Adrenal gland (tissue), 12 donors: ENCODE measurements around the gene MUC21. TPM values are rescaled to one million over a fixed set of nuclear protein-coding genes. Genes with fewer than 3 reads are reported as not detected.

Source experiments
- DNase-seq, 7 donors: peaks; one replicate each; pipeline ENCODE4 v3.0.0-alpha.2; 2019 to 2020
- H3K27ac ChIP-seq, 5 donors: fragments of 200-600 bp; sonication (generic) in 4 of 5; 1 replicate in 3 of 5; 2 replicates in 2 of 5; pipeline versions ENCODE4 v1.5.1 to v1.8.0; 2016 to 2020; ENCODE audit warnings: mild to moderate bottlenecking in 1 of 5
- H3K27me3 ChIP-seq: fragments of 200-600 bp; 2 replicates; pipeline ENCODE4 v1.8.0; 2021
- H3K36me3 ChIP-seq, 2 donors: fragments of 200-600 bp; replicated peaks in 1 of 2; 1 replicate in 1 of 2; 2 replicates in 1 of 2; pipeline versions ENCODE4 v1.5.1 to v1.8.0; 2018 to 2022
- H3K4me1 ChIP-seq, 2 donors: fragments of 200-600 bp; replicated peaks in 1 of 2; 1 replicate in 1 of 2; 2 replicates in 1 of 2; pipeline versions ENCODE4 v1.5.1 to v1.8.0; 2018 to 2021
- H3K4me3 ChIP-seq, 4 donors: fragments of 200-600 bp; sonication (generic) in 3 of 4; one replicate each; pipeline ENCODE4 v1.5.1; 2016 to 2018
- H3K9me3 ChIP-seq, 3 donors: fragments of 200-600 bp; sonication (generic) in 1 of 3; replicated peaks in 1 of 3; 1 replicate in 2 of 3; 2 replicates in 1 of 3; pipeline versions ENCODE4 v1.5.1 to v1.8.0; 2016 to 2021
- POLR2A ChIP-seq, 2 donors: fragments of 450-650 bp; IDR thresholded peaks; one replicate each; pipeline ENCODE4 v1.6.1; 2017; ENCODE audit warnings: antibody characterized with exemption in 2 of 2, mild to moderate bottlenecking in 2 of 2, moderate library complexity in 1 of 2
- WGBS, 4 donors: extraction: QIAGEN DNeasy Blood & Tissue Kit in 2 of 4; methylation state at CpG; one replicate each; pipeline versions ENCODE4 v1.1.5 to v1.1.7; 2013 to 2017; 5-methylcytosine and 5-hydroxymethylcytosine counted together
- intact Hi-C, 2 donors: fragments of 100-400 bp; cut with DNase I; formaldehyde crosslinking; loops; one replicate each; pipeline versions ENCODE4 v1.14.1 to v1.15.0; 2022 to 2023
- polyA plus RNA-seq, 3 donors: library from polyadenylated mRNA; stranded (reverse); fragments of 200-250 nt in 2 of 3; fragments of 350-450 nt in 1 of 3; fragmentation: Illumina TruSeq in 1 of 3; extraction: RNeasy Lipid Tissue Mini Kit (QIAGEN cat#74804) in 1 of 3; gene quantifications; one replicate each; pipeline ENCODE4 v1.2.3, GENCODE V29; 2013 to 2014
- total RNA-seq, 9 donors: library from RNA; depleted of rRNA in 4 of 9; stranded (reverse); fragments of >200 nt in 4 of 9; fragments of 120-200 nt in 1 of 9; fragmentation: NEBNext Ultra II Directional in 1 of 9; extraction: Animal tissue kit (Norgen Biotek cat#: 25700) in 1 of 9; gene quantifications; one replicate each; pipeline versions ENCODE4 v1.1.0 to v1.2.4, GENCODE V29; 2013 to 2023
- TF ChIP-seq, protein P1 (sequence below), 6 experiments: fragments of 450-650 bp in 4 of 6; fragments of 200-600 bp in 2 of 6; sonication (generic) in 1 of 6; IDR thresholded peaks; 1 replicate in 5 of 6; 2 replicates in 1 of 6; pipeline versions ENCODE4 v1.5.1 to v1.8.0; 2016 to 2021; ENCODE audit warnings: antibody characterized with exemption in 6 of 6, mild to moderate bottlenecking in 2 of 6, moderate library complexity in 1 of 6
- donor health status: healthy with polysubstance abuse.
- donor health status: Bipolar disorder and iron deficiency.
- donor health status: DM: yes; HTN: yes; CAD: no.
- donor health status: DM: no; HTN: no; CAD: no.
- donor health status: DM: no; HTN: no; CAD: no.
- donor health status: DM: yes; HTN: yes; CAD: no.

The MUC21 gene
- total and polyA plus RNA-seq, 12 donors = 0.16 to 0.34 TPM; not detected in 10

- Histone ChIP-seq H3K4me1 (no peaks in the 10 kb centered on the region), H3K27ac (no peak overlapping the region), H3K27me3 (peaks cover 2% of the 10 kb centered on the region), H3K9me3 (no peaks in the 10 kb centered on the region), H3K4me3 (no peak overlapping the region), H3K36me3 (no peaks in the 10 kb centered on the region)
- intact Hi-C loops = no loop called here
- no peak for DNase-seq
- no peak for TF ChIP-seq POLR2A (IDR thresholded peaks at IDR 0.05)
- TF ChIP-seq, protein P1, sequence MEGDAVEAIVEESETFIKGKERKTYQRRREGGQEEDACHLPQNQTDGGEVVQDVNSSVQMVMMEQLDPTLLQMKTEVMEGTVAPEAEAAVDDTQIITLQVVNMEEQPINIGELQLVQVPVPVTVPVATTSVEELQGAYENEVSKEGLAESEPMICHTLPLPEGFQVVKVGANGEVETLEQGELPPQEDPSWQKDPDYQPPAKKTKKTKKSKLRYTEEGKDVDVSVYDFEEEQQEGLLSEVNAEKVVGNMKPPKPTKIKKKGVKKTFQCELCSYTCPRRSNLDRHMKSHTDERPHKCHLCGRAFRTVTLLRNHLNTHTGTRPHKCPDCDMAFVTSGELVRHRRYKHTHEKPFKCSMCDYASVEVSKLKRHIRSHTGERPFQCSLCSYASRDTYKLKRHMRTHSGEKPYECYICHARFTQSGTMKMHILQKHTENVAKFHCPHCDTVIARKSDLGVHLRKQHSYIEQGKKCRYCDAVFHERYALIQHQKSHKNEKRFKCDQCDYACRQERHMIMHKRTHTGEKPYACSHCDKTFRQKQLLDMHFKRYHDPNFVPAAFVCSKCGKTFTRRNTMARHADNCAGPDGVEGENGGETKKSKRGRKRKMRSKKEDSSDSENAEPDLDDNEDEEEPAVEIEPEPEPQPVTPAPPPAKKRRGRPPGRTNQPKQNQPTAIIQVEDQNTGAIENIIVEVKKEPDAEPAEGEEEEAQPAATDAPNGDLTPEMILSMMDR (IDR thresholded peaks at IDR 0.05) = no peak
- WGBS, 4 donors = 83 to 91% (median 88%) methylated on average over 4 of the region's 4 CpGs
Observed at GRCh38 chr6:31033075-31033474, 49.6 kb downstream of the MUC21 start.

DNA sequence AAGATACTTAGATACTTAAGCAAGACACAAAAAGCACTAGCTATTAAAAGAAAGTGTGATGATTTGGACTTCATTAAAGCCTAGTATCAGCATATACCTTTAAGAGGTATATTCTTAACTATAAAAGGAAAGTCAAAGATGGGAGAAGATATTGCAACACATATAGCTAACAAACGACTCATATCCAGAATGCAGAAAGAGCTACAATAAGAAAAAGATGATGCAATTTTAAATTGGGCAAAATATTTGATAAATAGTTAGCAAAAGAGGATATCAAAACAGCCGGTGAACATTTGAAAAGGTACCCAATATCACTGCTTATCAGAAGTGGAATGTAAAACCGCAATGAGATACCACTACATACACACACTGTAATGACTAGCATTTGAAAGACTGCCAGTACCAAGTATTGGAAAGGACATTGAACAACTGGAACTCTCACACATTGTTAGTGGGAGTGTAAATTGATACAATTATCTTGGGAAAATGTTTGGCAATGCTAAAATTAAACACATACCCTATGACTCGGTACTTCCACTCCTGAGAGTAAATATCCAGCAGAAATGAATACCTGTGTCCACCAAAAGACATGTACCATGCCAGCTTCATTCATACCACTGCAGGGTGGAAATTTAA, 52.5 kb downstream of the MUC21 start:
- no peak for TF ChIP-seq POLR2A (IDR thresholded peaks at IDR 0.05)
- Histone ChIP-seq H3K27me3 (peaks cover 4% of the 10 kb centered on the region), H3K27ac (no peak overlapping the region), H3K9me3 (no peaks in the 10 kb centered on the region), H3K4me1 (no peaks in the 10 kb centered on the region), H3K4me3 (no peak overlapping the region), H3K36me3 (no peaks in the 10 kb centered on the region)
- 71 to 76% (median 71%) methylated on average over 4 of the region's 4 CpGs for WGBS, 4 donors
- intact Hi-C loops = no loop called here
- DNase-seq = no peak

DNA sequence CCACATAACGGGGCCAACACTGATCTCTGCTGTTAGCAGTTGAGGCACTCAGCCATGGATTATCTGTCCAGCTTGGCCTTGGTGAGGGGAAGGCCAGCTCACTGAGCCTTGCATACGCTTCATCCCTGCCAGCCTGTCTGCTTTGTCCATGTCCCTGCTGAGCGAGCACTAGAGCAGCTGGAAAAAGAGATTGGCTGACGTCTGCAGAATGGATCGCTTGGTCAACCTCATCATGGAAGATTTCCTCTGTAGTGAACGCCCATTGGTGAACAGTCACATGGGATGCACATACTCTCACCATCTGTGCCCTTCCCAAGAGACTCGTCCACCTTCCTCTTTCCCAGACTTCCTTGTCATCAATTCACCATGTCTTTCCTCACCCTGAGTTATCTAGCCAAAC, 53.7 kb downstream of the MUC21 start:
- WGBS, 4 donors = 52 to 63% (median 61%) methylated on average over 7 of the region's 7 CpGs
- H3K9me3 ChIP-seq = no peaks in the 10 kb centered on the region
- H3K4me3 ChIP-seq = no peak overlapping the region
- intact Hi-C loops = no loop called here
- no peak overlapping the region for H3K27ac ChIP-seq
- DNase-seq = peak in 2 of 7 donors; percentile 13 to 22
- peaks cover 4% of the 10 kb centered on the region for H3K27me3 ChIP-seq
- H3K36me3 ChIP-seq = no peaks in the 10 kb centered on the region
- no peaks in the 10 kb centered on the region for H3K4me1 ChIP-seq
- no peak for TF ChIP-seq POLR2A (IDR thresholded peaks at IDR 0.05)
- TF ChIP-seq, protein P1 (IDR thresholded peaks at IDR 0.05) = no peak

- WGBS, 4 donors = 53 to 64% (median 58%) methylated on average over 2 to 3 of the region's 3 CpGs
- Histone ChIP-seq H3K36me3 (no peaks in the 10 kb centered on the region), H3K27ac (no peak overlapping the region)
Observed at GRCh38 chr6:31037682-31038081, 54.2 kb downstream of the MUC21 start.

More at GRCh38 chr6:31037682-31038081, 54.2 kb downstream of the MUC21 start:
- Histone ChIP-seq H3K4me3 (no peak overlapping the region), H3K27me3 (peaks cover 4% of the 10 kb centered on the region), H3K4me1 (no peaks in the 10 kb centered on the region), H3K9me3 (no peaks in the 10 kb centered on the region)
- intact Hi-C loops = no loop called here
- DNase-seq = no peak
- TF ChIP-seq, protein P1 (IDR thresholded peaks at IDR 0.05) = no peak
- TF ChIP-seq POLR2A (IDR thresholded peaks at IDR 0.05) = no peak
